ENCODE results near the gene PARP12. TPM values are rescaled to one million over a fixed set of nuclear protein-coding genes. Genes with fewer than 3 reads are reported as not detected.
A peak's percentile ranks its signal among the peaks of the same experiment; 100 is the strongest.

Gene PARP12
- total RNA-seq, 1 donor from 2014 or later, result 6.8 TPM

- no peak overlapping the region for H3K4me3 ChIP-seq
- no peaks in the 10 kb centered on the region for H3K4me1 Mint-ChIP-seq
Observed at GRCh38 chr7:140017034-140017433, 45.7 kb downstream of the PARP12 start.

GRCh38 chr7:140016540-140016939 is 46.2 kb downstream of the PARP12 start:
- H2AFZ ChIP-seq (replicated peaks), result no peak overlapping the region
- TF ChIP-seq CTCF (IDR thresholded peaks at IDR 0.05), result no peak
- TF ChIP-seq EZH2 (IDR thresholded peaks at IDR 0.05), result no peak
- no peaks in the 10 kb centered on the region for H3K36me3 ChIP-seq
- no peaks in the 10 kb centered on the region for H3K79me2 ChIP-seq (ENCODE audit: low read depth)
- no peak overlapping the region for H3K27ac ChIP-seq
- H4K20me1 ChIP-seq (ENCODE audit: low read depth), result no peaks in the 10 kb centered on the region
- no peak overlapping the region for H3K4me3 ChIP-seq
- no peak overlapping the region for H3K9ac ChIP-seq
- no peak overlapping the region for H3K27ac Mint-ChIP-seq
- no peak overlapping the region for H3K4me3 Mint-ChIP-seq
- no peaks in the 10 kb centered on the region for H3K9me3 ChIP-seq (ENCODE audit: low read depth)
- no peaks in the 10 kb centered on the region for H3F3A ChIP-seq (ENCODE audit: low read depth)
- peaks cover 2% of the 10 kb centered on the region for H3K9me3 Mint-ChIP-seq
- no peaks in the 10 kb centered on the region for H3K27me3 ChIP-seq
- peaks cover 12% of the 10 kb centered on the region for H3K27me3 Mint-ChIP-seq (ENCODE audit: insufficient read depth, low read depth)
- H3K4me2 ChIP-seq, result no peak overlapping the region
- H3K4me1 Mint-ChIP-seq, result no peaks in the 10 kb centered on the region
- no peak for DNase-seq (ENCODE audit: low spot score)
- no peaks in the 10 kb centered on the region for H3K4me1 ChIP-seq
- no peaks in the 10 kb centered on the region for H3K36me3 Mint-ChIP-seq

More at GRCh38 chr7:140017034-140017433, 45.7 kb downstream of the PARP12 start:
- peak overlapping the region; percentile 42 for H3K27ac Mint-ChIP-seq
- H3K4me3 Mint-ChIP-seq, result no peak overlapping the region
- Histone ChIP-seq H3K9me3 (ENCODE audit: low read depth) (no peaks in the 10 kb centered on the region), H3K36me3 (no peaks in the 10 kb centered on the region), H3K27ac (no peak overlapping the region), H2AFZ (replicated peaks) (no peak overlapping the region), H4K20me1 (ENCODE audit: low read depth) (no peaks in the 10 kb centered on the region), H3K9ac (no peak overlapping the region), H3K4me2 (no peak overlapping the region), H3K27me3 (no peaks in the 10 kb centered on the region), H3K4me1 (no peaks in the 10 kb centered on the region), H3F3A (ENCODE audit: low read depth) (no peaks in the 10 kb centered on the region), H3K79me2 (ENCODE audit: low read depth) (no peaks in the 10 kb centered on the region)
- H3K27me3 Mint-ChIP-seq (ENCODE audit: insufficient read depth, low read depth), result peaks cover 14% of the 10 kb centered on the region
- no peaks in the 10 kb centered on the region for H3K36me3 Mint-ChIP-seq
- DNase-seq (ENCODE audit: low spot score), result no peak
- no peak for TF ChIP-seq EZH2phosphoT487 (IDR thresholded peaks at IDR 0.05)
- TF ChIP-seq EZH2 (IDR thresholded peaks at IDR 0.05), result no peak
- TF ChIP-seq CTCF (IDR thresholded peaks at IDR 0.05), result no peak
- H3K9me3 Mint-ChIP-seq, result peaks cover 2% of the 10 kb centered on the region

GRCh38 chr7:140015471-140015970 is 47.2 kb downstream of the PARP12 start:
- H3K27ac Mint-ChIP-seq, result no peak overlapping the region
- no peaks in the 10 kb centered on the region for H3K9me3 ChIP-seq (ENCODE audit: low read depth)
- no peak overlapping the region for H3K27ac ChIP-seq
- H3K36me3 Mint-ChIP-seq, result no peaks in the 10 kb centered on the region
- peaks cover 2% of the 10 kb centered on the region for H3K9me3 Mint-ChIP-seq
- peaks cover under 1% of the 10 kb centered on the region for H3K4me1 Mint-ChIP-seq
- no peaks in the 10 kb centered on the region for H3F3A ChIP-seq (ENCODE audit: low read depth)
- no peak overlapping the region for H2AFZ ChIP-seq (replicated peaks)
- no peak overlapping the region for H3K9ac ChIP-seq
- no peaks in the 10 kb centered on the region for H4K20me1 ChIP-seq (ENCODE audit: low read depth)
- peaks cover 16% of the 10 kb centered on the region for H3K27me3 Mint-ChIP-seq (ENCODE audit: insufficient read depth, low read depth)
- H3K4me1 ChIP-seq, result peaks cover 3% of the 10 kb centered on the region
- H3K27me3 ChIP-seq, result no peaks in the 10 kb centered on the region
- TF ChIP-seq EZH2 (IDR thresholded peaks at IDR 0.05), result no peak
- TF ChIP-seq EZH2phosphoT487 (IDR thresholded peaks at IDR 0.05), result no peak
- no peak for TF ChIP-seq CTCF (IDR thresholded peaks at IDR 0.05)
- no peak for DNase-seq (ENCODE audit: low spot score)
- no peaks in the 10 kb centered on the region for H3K79me2 ChIP-seq (ENCODE audit: low read depth)
- no peak overlapping the region for H3K4me3 ChIP-seq
- no peaks in the 10 kb centered on the region for H3K36me3 ChIP-seq
- no peak overlapping the region for H3K4me2 ChIP-seq
- no peak overlapping the region for H3K4me3 Mint-ChIP-seq

All from neural progenitor cell (in vitro differentiated cells).